Measurements from ENCODE around the gene EPM2A.
A peak's percentile ranks its signal among the peaks of the same experiment; 100 is the strongest.

The EPM2A gene

DNA sequence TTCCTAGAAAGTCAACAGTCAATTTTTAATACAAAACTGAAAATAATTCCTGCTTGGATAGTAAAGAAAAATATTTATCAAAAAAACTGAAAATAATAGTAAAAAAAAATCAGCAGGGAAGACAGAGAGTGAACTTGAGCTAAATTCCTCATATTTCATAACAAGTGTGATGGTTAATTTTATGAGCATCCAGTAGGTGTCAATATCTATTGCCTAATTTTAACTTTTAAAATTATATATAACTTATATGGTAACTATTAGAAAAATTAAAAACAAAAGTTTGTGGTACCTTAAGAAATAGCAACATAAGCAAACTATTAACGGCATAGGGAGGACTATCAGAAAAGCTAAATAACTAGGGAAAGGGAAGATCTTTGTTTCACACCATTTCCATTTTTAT lies 2.1 kb downstream of the EPM2A start:
- H3K79me2 ChIP-seq (ENCODE audit: insufficient read depth, low read depth): no peaks in the 10 kb centered on the region
- H3K27me3 ChIP-seq (ENCODE audit: insufficient read depth, low read depth): no peaks in the 10 kb centered on the region
- TF ChIP-seq, protein P1, sequence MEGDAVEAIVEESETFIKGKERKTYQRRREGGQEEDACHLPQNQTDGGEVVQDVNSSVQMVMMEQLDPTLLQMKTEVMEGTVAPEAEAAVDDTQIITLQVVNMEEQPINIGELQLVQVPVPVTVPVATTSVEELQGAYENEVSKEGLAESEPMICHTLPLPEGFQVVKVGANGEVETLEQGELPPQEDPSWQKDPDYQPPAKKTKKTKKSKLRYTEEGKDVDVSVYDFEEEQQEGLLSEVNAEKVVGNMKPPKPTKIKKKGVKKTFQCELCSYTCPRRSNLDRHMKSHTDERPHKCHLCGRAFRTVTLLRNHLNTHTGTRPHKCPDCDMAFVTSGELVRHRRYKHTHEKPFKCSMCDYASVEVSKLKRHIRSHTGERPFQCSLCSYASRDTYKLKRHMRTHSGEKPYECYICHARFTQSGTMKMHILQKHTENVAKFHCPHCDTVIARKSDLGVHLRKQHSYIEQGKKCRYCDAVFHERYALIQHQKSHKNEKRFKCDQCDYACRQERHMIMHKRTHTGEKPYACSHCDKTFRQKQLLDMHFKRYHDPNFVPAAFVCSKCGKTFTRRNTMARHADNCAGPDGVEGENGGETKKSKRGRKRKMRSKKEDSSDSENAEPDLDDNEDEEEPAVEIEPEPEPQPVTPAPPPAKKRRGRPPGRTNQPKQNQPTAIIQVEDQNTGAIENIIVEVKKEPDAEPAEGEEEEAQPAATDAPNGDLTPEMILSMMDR (conservative IDR thresholded peaks at IDR 0.05; ENCODE audit: low read depth, low read length): no peak
- H3K27ac ChIP-seq: no peak overlapping the region
- no peaks in the 10 kb centered on the region for H4K20me1 ChIP-seq (ENCODE audit: insufficient read depth)
- no peak overlapping the region for H3K4me3 ChIP-seq (IDR thresholded peaks at IDR 0.05; ENCODE audit: insufficient read depth, low read depth, low read length)
- no peak overlapping the region for H2AFZ ChIP-seq (ENCODE audit: low read depth)
- peaks cover 43% of the 10 kb centered on the region for H3K4me1 ChIP-seq (ENCODE audit: low read depth, poor library complexity, severe bottlenecking)
- no peak overlapping the region for H3K9ac ChIP-seq
- peak overlapping the region; percentile 5; the same call in 1 of the 2 replicates for H3K4me2 ChIP-seq
- H3K36me3 ChIP-seq (ENCODE audit: insufficient read depth): no peaks in the 10 kb centered on the region

- TF ChIP-seq, protein P1 (conservative IDR thresholded peaks at IDR 0.05; ENCODE audit: low read depth, low read length): no peak
- no peak overlapping the region for H3K9ac ChIP-seq
- no peaks in the 10 kb centered on the region for H3K27me3 ChIP-seq (ENCODE audit: insufficient read depth, low read depth)
- no peaks in the 10 kb centered on the region for H3K79me2 ChIP-seq (ENCODE audit: insufficient read depth, low read depth)
- no peak overlapping the region for H3K27ac ChIP-seq
- no peak overlapping the region for H3K4me2 ChIP-seq
- no peak overlapping the region for H2AFZ ChIP-seq (ENCODE audit: low read depth)
- H3K36me3 ChIP-seq (ENCODE audit: insufficient read depth): no peaks in the 10 kb centered on the region
- H3K4me1 ChIP-seq (ENCODE audit: low read depth, poor library complexity, severe bottlenecking): peaks cover 26% of the 10 kb centered on the region
- H4K20me1 ChIP-seq (ENCODE audit: insufficient read depth): no peaks in the 10 kb centered on the region
- no peak overlapping the region for H3K4me3 ChIP-seq (IDR thresholded peaks at IDR 0.05; ENCODE audit: insufficient read depth, low read depth, low read length)
These were observed 3.9 kb downstream of the EPM2A start for GRCh38 chr6:145731447-145731846.

DNA sequence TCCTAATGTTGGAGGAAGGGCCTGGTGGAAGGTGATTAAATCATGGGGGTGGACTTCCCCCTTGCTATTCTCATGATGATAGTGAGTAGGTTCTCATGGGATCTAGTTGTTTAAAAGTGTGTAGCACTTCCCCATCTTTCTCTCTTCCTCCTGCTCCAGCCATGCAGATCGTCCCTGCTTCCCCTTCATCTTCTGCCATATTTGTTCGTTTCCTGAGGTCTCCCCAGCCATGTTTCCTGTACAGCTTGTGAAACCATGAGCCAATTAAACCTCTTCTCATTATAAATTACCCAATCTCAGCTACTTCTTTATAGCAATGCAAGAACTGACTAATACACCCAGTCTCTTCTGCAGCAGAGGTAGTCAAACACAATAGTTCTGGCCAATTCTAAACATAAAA lies 5.4 kb downstream of the EPM2A start:
- H3K4me3 ChIP-seq (IDR thresholded peaks at IDR 0.05; ENCODE audit: insufficient read depth, low read depth, low read length): no peak overlapping the region
- H4K20me1 ChIP-seq (ENCODE audit: insufficient read depth): no peaks in the 10 kb centered on the region
- no peaks in the 10 kb centered on the region for H3K36me3 ChIP-seq (ENCODE audit: insufficient read depth)
- no peak overlapping the region for H3K9ac ChIP-seq
- TF ChIP-seq, protein P1 (conservative IDR thresholded peaks at IDR 0.05; ENCODE audit: low read depth, low read length): no peak
- no peak overlapping the region for H3K27ac ChIP-seq
- H2AFZ ChIP-seq (ENCODE audit: low read depth): no peak overlapping the region
- no peaks in the 10 kb centered on the region for H3K27me3 ChIP-seq (ENCODE audit: insufficient read depth, low read depth)
- no peak overlapping the region for H3K4me2 ChIP-seq
- H3K4me1 ChIP-seq (ENCODE audit: low read depth, poor library complexity, severe bottlenecking): peaks cover 25% of the 10 kb centered on the region
- H3K79me2 ChIP-seq (ENCODE audit: insufficient read depth, low read depth): no peaks in the 10 kb centered on the region

- no peak overlapping the region for H2AFZ ChIP-seq (ENCODE audit: low read depth)
- H3K36me3 ChIP-seq (ENCODE audit: insufficient read depth): no peaks in the 10 kb centered on the region
- H3K4me3 ChIP-seq (IDR thresholded peaks at IDR 0.05; ENCODE audit: insufficient read depth, low read depth, low read length): no peak overlapping the region
- H3K27ac ChIP-seq: no peak overlapping the region
- H3K4me2 ChIP-seq: no peak overlapping the region
- H3K79me2 ChIP-seq (ENCODE audit: insufficient read depth, low read depth): no peaks in the 10 kb centered on the region
- H4K20me1 ChIP-seq (ENCODE audit: insufficient read depth): no peaks in the 10 kb centered on the region
- no peak overlapping the region for H3K9ac ChIP-seq
- H3K4me1 ChIP-seq (ENCODE audit: low read depth, poor library complexity, severe bottlenecking): peaks cover 20% of the 10 kb centered on the region
- H3K27me3 ChIP-seq (ENCODE audit: insufficient read depth, low read depth): no peaks in the 10 kb centered on the region
- TF ChIP-seq, protein P1 (conservative IDR thresholded peaks at IDR 0.05; ENCODE audit: low read depth, low read length): no peak
These were observed 6.6 kb downstream of the EPM2A start for GRCh38 chr6:145728444-145729385.
